ENCODE measurements around the gene NATD1.

Gene NATD1

GRCh38 chr17:21246698-21247097 is 6.5 kb downstream of the NATD1 start:
- no peak for DNase-seq (ENCODE audit: low read depth, low spot score)
- H3K9me3 ChIP-seq (ENCODE audit: low read depth, low read length), result no peaks in the 10 kb centered on the region
- TF ChIP-seq EZH2 (IDR thresholded peaks at IDR 0.05) (no peak), POLR2AphosphoS5 (IDR thresholded peaks at IDR 0.05; ENCODE audit: borderline replicate concordance, low read depth, low read length) (no peak), FOXP2 (optimal IDR thresholded peaks at IDR 0.05; ENCODE audit: control extremely low read depth, extremely low read length, insufficient read depth) (no peak)
- H3K27ac ChIP-seq, result no peak overlapping the region
- no peaks in the 10 kb centered on the region for H3K36me3 ChIP-seq (ENCODE audit: insufficient read depth, low read length)
- H3K9ac ChIP-seq (ENCODE audit: insufficient read length), result no peak overlapping the region
- no peak overlapping the region for H3K4me3 ChIP-seq

DNA sequence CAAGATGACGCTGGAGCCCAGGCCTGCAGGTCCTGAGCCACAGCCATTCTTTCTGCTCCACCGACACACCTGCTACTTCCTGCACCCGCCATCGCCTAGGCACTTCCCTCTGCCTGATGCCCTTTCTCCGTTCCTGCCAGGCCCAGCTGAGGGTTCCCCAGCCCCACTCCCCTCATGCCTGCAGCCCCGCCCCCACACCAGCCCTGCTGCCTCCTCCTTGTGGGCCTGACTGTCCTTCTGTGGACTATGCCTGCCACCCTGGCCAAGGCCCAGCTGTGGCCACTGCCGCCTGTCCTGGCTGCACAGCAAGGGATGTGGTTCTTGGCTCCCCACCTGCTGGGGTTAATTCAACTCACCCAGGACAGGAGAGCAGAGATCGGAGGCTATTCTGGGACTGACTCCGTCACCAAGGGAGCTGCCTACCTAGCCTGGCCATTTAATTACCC is 7.5 kb downstream of the NATD1 start:
- Histone ChIP-seq H3K9ac (ENCODE audit: insufficient read length) (no peak overlapping the region), H3K9me3 (ENCODE audit: low read depth, low read length) (no peaks in the 10 kb centered on the region), H3K27ac (no peak overlapping the region), H3K4me3 (no peak overlapping the region), H3K36me3 (ENCODE audit: insufficient read depth, low read length) (no peaks in the 10 kb centered on the region)
- TF ChIP-seq POLR2AphosphoS5 (IDR thresholded peaks at IDR 0.05; ENCODE audit: borderline replicate concordance, low read depth, low read length) (no peak), FOXP2 (optimal IDR thresholded peaks at IDR 0.05; ENCODE audit: control extremely low read depth, extremely low read length, insufficient read depth) (no peak), EZH2 (IDR thresholded peaks at IDR 0.05) (no peak)
- DNase-seq (ENCODE audit: low read depth, low spot score), result no peak

GRCh38 chr17:21243516-21244303 is 9.5 kb downstream of the NATD1 start:
- Histone ChIP-seq H3K36me3 (ENCODE audit: insufficient read depth, low read length) (no peaks in the 10 kb centered on the region), H3K27ac (no peak overlapping the region), H3K9ac (ENCODE audit: insufficient read length) (no peak overlapping the region), H3K4me3 (no peak overlapping the region), H3K9me3 (ENCODE audit: low read depth, low read length) (no peaks in the 10 kb centered on the region)
- DNase-seq (ENCODE audit: low read depth, low spot score), result no peak
- TF ChIP-seq EZH2 (IDR thresholded peaks at IDR 0.05) (no peak), POLR2AphosphoS5 (IDR thresholded peaks at IDR 0.05; ENCODE audit: borderline replicate concordance, low read depth, low read length) (no peak), FOXP2 (optimal IDR thresholded peaks at IDR 0.05; ENCODE audit: control extremely low read depth, extremely low read length, insufficient read depth) (no peak)

GRCh38 chr17:21242780-21243515 is 10.3 kb downstream of the NATD1 start:
- no peak for DNase-seq (ENCODE audit: low read depth, low spot score)
- TF ChIP-seq FOXP2 (optimal IDR thresholded peaks at IDR 0.05; ENCODE audit: control extremely low read depth, extremely low read length, insufficient read depth) (no peak), POLR2AphosphoS5 (IDR thresholded peaks at IDR 0.05; ENCODE audit: borderline replicate concordance, low read depth, low read length) (no peak), EZH2 (IDR thresholded peaks at IDR 0.05) (no peak)
- Histone ChIP-seq H3K4me3 (no peak overlapping the region), H3K27ac (no peak overlapping the region), H3K9ac (ENCODE audit: insufficient read length) (no peak overlapping the region), H3K36me3 (ENCODE audit: insufficient read depth, low read length) (no peaks in the 10 kb centered on the region), H3K9me3 (ENCODE audit: low read depth, low read length) (no peaks in the 10 kb centered on the region)

- no peak overlapping the region for H3K4me3 ChIP-seq
- no peaks in the 10 kb centered on the region for H3K9me3 ChIP-seq (ENCODE audit: low read depth, low read length)
- H3K9ac ChIP-seq (ENCODE audit: insufficient read length), result no peak overlapping the region
- H3K36me3 ChIP-seq (ENCODE audit: insufficient read depth, low read length), result no peaks in the 10 kb centered on the region
- no peak for DNase-seq (ENCODE audit: low read depth, low spot score)
- no peak overlapping the region for H3K27ac ChIP-seq
- no peak for TF ChIP-seq FOXP2 (optimal IDR thresholded peaks at IDR 0.05; ENCODE audit: control extremely low read depth, extremely low read length, insufficient read depth)
- no peak for TF ChIP-seq EZH2 (IDR thresholded peaks at IDR 0.05)
- no peak for TF ChIP-seq POLR2AphosphoS5 (IDR thresholded peaks at IDR 0.05; ENCODE audit: borderline replicate concordance, low read depth, low read length)
These were observed 11.0 kb downstream of the NATD1 start for GRCh38 chr17:21242026-21242697.

- Histone ChIP-seq H3K4me3 (no peak overlapping the region), H3K9me3 (ENCODE audit: low read depth, low read length) (no peaks in the 10 kb centered on the region), H3K36me3 (ENCODE audit: insufficient read depth, low read length) (no peaks in the 10 kb centered on the region), H3K27ac (no peak overlapping the region), H3K9ac (ENCODE audit: insufficient read length) (no peak overlapping the region)
- no peak for DNase-seq (ENCODE audit: low read depth, low spot score)
- TF ChIP-seq EZH2 (IDR thresholded peaks at IDR 0.05), result no peak
- TF ChIP-seq FOXP2 (optimal IDR thresholded peaks at IDR 0.05; ENCODE audit: control extremely low read depth, extremely low read length, insufficient read depth), result no peak
- TF ChIP-seq POLR2AphosphoS5 (IDR thresholded peaks at IDR 0.05; ENCODE audit: borderline replicate concordance, low read depth, low read length), result no peak
These were observed 11.6 kb downstream of the NATD1 start for GRCh38 chr17:21241564-21241963.

- TF ChIP-seq EZH2 (IDR thresholded peaks at IDR 0.05) (no peak), FOXP2 (optimal IDR thresholded peaks at IDR 0.05; ENCODE audit: control extremely low read depth, extremely low read length, insufficient read depth) (no peak), POLR2AphosphoS5 (IDR thresholded peaks at IDR 0.05; ENCODE audit: borderline replicate concordance, low read depth, low read length) (no peak)
- Histone ChIP-seq H3K27ac (no peak overlapping the region), H3K4me3 (no peak overlapping the region), H3K9me3 (ENCODE audit: low read depth, low read length) (no peaks in the 10 kb centered on the region), H3K9ac (ENCODE audit: insufficient read length) (no peak overlapping the region), H3K36me3 (ENCODE audit: insufficient read depth, low read length) (no peaks in the 10 kb centered on the region)
- DNase-seq (ENCODE audit: low read depth, low spot score), result no peak
These were observed 12.7 kb downstream of the NATD1 start for GRCh38 chr17:21240369-21241055.

All from SK-N-MC (cell line).